ENCODE data around the gene PRDM16. TPM values are rescaled to one million over a fixed set of nuclear protein-coding genes. Genes with fewer than 3 reads are reported as not detected.

PRDM16 gene
- total and polyA plus RNA-seq, 4 donors: 5.0 to 80.7 (median 41.5) TPM

DNA sequence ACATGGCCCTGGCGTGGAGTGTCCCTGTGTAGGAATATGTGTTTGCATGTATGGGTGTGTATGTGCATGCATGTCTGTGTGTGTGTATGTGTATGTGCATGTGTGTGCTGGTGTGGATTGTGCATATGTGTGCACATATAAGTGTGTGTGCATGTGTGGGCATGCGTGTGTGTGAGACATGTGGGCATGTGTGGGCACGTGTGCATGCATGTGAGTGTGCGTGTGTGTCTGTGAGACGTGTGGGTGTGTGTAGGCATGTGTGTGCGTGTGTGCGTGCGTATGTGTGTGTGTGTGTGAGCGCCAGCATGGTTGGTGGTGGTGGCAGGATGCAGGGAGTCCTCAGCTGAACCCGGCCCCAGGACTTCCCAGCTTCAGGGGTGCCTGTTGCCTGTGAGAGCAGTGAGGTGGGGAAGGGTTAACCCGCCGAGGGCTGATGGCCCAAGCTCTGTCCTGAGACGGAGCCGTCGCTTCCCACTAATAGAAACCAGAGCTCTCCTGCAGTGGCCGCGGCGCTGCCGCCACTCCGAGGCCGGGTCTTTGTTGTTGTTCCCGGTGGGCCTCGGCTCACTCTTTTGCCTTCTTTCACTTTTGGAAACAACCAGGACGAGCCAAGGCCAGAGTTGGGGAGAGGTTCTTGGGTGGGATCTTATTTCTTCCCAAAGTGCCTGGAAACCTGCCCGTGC, 241.9 kb downstream of the PRDM16 start:
- Histone ChIP-seq H3K9me3 (ENCODE audit: control insufficient read depth, low read length) (no peaks in the 10 kb centered on the region), H3K36me3 (ENCODE audit: control insufficient read depth in 1 of 2, insufficient read depth in 2 of 2, low read length in 1 of 2) (no peaks in the 10 kb centered on the region), H3K27me3 (ENCODE audit: control insufficient read depth in 1 of 2, insufficient read depth in 2 of 2, low read length in 1 of 2) (no peaks in the 10 kb centered on the region), H3K4me1 (ENCODE audit: control insufficient read depth in 1 of 2, insufficient read depth in 2 of 2, low read length in 2 of 2) (peaks cover 1 to 3% of the 10 kb centered on the region in 2 donors), H3K4me3 (ENCODE audit: low read length in 2 of 2) (no peak overlapping the region), H3K27ac (ENCODE audit: low read depth in 1 of 2, low read length in 2 of 2) (peak overlapping the region; percentile 46 to 90)
- no peak for ATAC-seq (ENCODE audit: low FRiP score)
- intact Hi-C loops (cut with DNase I): loop anchor here (5.0 kb wide), 5 partner anchors 34 to 244 kb away; partner anchors contain the start of gene PRDM16 (in 1 of the 2)
- no peak for DNase-seq
- 30 to 35% methylated on average over 25 of the region's 25 CpGs for WGBS, 2 donors

DNA sequence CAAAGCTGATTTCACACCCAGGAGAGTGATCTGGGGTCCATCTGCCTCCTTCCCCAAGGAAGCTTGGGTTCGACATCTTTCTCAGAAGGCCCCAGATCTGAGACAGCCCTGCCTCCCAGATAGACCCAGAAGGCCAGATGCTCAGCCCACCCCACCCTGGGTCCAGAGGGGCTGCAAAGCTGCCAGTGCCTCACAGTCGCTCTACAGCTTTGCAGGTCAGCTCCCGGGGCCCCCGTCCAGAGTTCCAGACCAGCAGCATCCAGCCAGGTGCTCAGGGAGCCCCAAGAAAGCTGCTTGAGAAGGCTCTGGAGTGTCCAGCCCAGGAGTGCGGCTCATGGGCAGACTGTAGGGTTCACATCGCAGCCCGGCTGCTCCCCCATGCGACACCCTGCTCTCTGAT, 242.7 kb downstream of the PRDM16 start:
- ATAC-seq (ENCODE audit: low FRiP score) (no peak), DNase-seq (no peak)
- peak overlapping the region; percentile 46 to 90 for H3K27ac ChIP-seq (ENCODE audit: low read depth in 1 of 2, low read length in 2 of 2)
- peaks cover 0 to 1% of the 10 kb centered on the region in 2 donors for H3K4me1 ChIP-seq (ENCODE audit: control insufficient read depth in 1 of 2, insufficient read depth in 2 of 2, low read length in 2 of 2)
- no peaks in the 10 kb centered on the region for H3K27me3 ChIP-seq (ENCODE audit: control insufficient read depth in 1 of 2, insufficient read depth in 2 of 2, low read length in 1 of 2)
- intact Hi-C loops (cut with DNase I): loop anchor here (5.0 kb wide), 5 partner anchors 34 to 244 kb away; partner anchors contain the start of gene PRDM16 (in 1 of the 2)
- 85% methylated on average over 8 of the region's 8 CpGs for WGBS, 2 donors
- no peaks in the 10 kb centered on the region for H3K36me3 ChIP-seq (ENCODE audit: control insufficient read depth in 1 of 2, insufficient read depth in 2 of 2, low read length in 1 of 2)
- H3K4me3 ChIP-seq (ENCODE audit: low read length in 2 of 2): no peak overlapping the region
- no peaks in the 10 kb centered on the region for H3K9me3 ChIP-seq (ENCODE audit: control insufficient read depth, low read length)

DNA sequence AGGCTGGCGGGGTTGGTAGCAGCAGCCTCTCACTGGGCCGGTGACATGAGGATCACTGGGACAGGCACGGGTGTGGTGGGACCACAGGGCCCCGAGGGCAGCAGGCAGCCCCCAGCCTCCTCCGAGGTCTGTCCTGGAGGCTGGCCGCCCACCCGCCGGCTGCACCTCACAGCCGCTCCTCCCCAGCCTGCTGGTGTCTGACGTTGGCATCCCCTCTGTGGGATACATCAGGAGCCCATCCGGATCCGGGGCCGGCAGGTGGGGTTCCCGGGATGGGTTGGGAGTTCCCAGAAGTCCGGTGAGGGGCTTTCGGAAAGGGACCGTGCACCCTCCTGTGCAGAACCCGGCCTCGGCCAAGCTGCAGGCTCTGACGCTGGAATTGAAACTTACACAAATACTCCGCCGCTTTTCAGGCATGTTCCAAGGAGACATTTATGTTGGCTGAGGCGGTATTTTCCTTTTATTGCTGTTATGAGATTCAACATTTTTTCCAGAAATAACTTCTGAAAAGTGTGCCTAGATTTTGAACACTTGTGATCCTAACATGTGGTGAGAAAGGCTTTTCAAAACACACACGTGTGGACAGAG, 243.4 kb downstream of the PRDM16 start:
- ATAC-seq (ENCODE audit: low FRiP score) (peak; percentile 61), DNase-seq (peak; percentile 73 to 87)
- Histone ChIP-seq H3K4me1 (ENCODE audit: control insufficient read depth in 1 of 2, insufficient read depth in 2 of 2, low read length in 2 of 2) (no peaks in the 10 kb centered on the region), H3K36me3 (ENCODE audit: control insufficient read depth in 1 of 2, insufficient read depth in 2 of 2, low read length in 1 of 2) (no peaks in the 10 kb centered on the region), H3K4me3 (ENCODE audit: low read length in 2 of 2) (no peak overlapping the region), H3K9me3 (ENCODE audit: control insufficient read depth, low read length) (no peaks in the 10 kb centered on the region), H3K27me3 (ENCODE audit: control insufficient read depth in 1 of 2, insufficient read depth in 2 of 2, low read length in 1 of 2) (no peaks in the 10 kb centered on the region), H3K27ac (ENCODE audit: low read depth in 1 of 2, low read length in 2 of 2) (peak overlapping the region; percentile 63 to 98)
- WGBS, 2 donors: 7 to 10% methylated on average over 23 to 24 of the region's 24 CpGs
- intact Hi-C loops (cut with DNase I): loop anchor here (5.0 kb wide), 5 partner anchors 35 to 245 kb away; partner anchors contain the start of gene PRDM16 (in 1 of the 2)

DNA sequence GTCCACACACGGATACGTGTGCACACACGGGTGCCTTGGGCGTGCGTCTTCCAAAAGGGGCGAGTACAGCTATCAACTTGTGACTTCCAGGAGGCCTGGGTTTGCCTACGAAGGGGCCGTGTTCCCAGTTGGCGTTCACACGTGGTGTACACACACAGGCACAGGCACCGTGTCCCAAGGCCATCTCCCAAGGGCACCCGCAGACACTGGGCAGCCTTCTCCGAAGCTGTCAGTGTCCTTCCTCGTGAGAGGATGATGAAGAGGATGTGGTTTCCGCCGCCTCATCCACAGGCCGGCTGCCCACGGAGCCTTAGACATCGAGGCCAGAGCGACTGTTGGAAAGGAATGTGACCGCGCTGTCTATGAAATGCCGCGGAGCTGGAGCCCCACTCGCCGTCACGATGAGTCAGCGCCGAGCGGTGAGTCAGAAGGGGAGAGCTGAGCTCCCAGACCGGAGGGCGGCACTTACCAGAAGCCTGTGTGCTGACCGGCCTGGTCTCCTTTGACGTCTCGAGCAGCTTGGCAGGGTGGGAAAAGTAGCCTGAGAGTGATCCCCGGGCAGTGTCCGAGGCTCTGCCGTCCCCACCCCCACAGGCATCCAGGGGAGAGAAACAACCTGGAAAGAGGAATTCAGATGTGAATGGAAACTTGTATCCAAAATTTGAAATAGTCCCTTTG, 244.0 kb downstream of the PRDM16 start:
- intact Hi-C loops (cut with DNase I): loop anchor here (1.0 to 5.0 kb wide), 6 partner anchors 36 to 246 kb away; partner anchors contain the start of gene PRDM16 (in 1 of the 2)
- Histone ChIP-seq H3K4me3 (ENCODE audit: low read length in 2 of 2) (no peak overlapping the region), H3K4me1 (ENCODE audit: control insufficient read depth in 1 of 2, insufficient read depth in 2 of 2, low read length in 2 of 2) (no peaks in the 10 kb centered on the region), H3K27me3 (ENCODE audit: control insufficient read depth in 1 of 2, insufficient read depth in 2 of 2, low read length in 1 of 2) (no peaks in the 10 kb centered on the region), H3K27ac (ENCODE audit: low read depth in 1 of 2, low read length in 2 of 2) (peak overlapping the region; percentile 91 to 99), H3K9me3 (ENCODE audit: control insufficient read depth, low read length) (no peaks in the 10 kb centered on the region), H3K36me3 (ENCODE audit: control insufficient read depth in 1 of 2, insufficient read depth in 2 of 2, low read length in 1 of 2) (no peaks in the 10 kb centered on the region)
- DNase-seq: peak; percentile 98 to 99
- 2 to 3% methylated on average over 38 of the region's 38 CpGs for WGBS, 2 donors
- ATAC-seq (ENCODE audit: low FRiP score): peak; percentile 95

DNA sequence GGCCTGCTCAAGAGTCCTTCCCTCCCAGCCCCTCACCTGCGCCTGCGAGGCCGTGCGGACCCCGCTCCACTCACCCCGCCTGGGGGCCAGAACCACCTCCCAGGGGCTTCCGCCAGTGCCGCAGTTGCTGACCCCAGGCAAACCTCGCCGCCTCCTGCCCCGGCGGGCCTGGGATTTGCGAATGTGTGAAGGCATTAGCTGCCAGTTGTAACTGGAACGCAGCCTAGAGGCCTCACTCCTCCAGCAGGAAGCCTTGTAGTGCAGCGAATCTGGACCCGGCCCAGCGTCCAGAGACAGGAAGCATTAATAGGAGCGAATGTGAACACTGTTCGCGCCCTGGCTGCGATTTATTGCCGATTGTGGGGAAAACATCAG, 244.6 kb downstream of the PRDM16 start:
- intact Hi-C loops (cut with DNase I): loop anchor here (1.0 to 5.0 kb wide), 6 partner anchors 36 to 246 kb away; partner anchors contain the start of gene PRDM16 (in 1 of the 2)
- H3K27ac ChIP-seq (ENCODE audit: low read depth in 1 of 2, low read length in 2 of 2): peak overlapping the region; percentile 91 to 99
- WGBS, 2 donors: 3 to 5% methylated on average over 22 of the region's 22 CpGs

DNA sequence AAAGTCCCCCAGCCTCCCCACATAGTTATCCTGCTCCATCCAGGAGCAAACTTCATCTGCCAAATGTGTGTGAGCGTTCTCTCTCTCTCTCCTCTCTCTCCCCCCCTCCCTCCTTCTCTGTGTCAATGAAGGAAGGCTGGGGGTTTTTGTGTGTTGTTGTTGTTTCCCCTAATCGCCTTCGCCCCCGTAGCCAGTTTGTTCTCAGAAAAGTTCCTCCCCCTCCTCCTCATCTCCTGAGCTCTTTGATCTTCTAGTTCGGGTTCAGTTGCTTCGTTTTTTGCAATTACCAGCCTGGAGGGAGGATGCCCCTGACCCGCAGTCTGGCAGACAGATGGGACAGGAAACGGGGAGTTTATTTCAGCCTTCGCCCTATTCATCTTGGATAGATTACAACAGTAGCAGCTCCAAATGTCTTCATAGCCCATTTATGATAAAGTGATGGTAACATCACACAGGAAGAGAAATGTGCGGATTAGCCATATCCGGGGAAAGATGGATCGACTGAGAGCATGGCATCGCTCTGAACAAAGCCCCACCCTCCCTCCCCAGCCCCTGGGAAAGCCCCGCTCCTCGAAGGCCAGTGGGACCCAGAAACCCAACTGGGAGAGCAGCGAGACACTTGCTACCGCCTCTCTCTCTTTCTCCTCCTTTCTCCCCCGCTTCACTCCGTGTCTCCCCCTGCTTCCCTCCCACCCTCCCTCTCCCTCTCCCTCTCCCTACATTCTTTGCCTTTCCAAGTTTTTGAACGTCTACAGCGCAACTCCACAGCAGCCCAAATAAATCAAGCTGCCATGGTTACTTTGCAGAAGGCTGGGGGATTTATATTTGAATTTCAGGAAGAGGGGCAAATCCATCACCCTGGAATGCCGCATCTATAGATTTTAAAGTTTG, 245.7 kb downstream of the PRDM16 start:
- no peaks in the 10 kb centered on the region for H3K27me3 ChIP-seq (ENCODE audit: control insufficient read depth in 1 of 2, insufficient read depth in 2 of 2, low read length in 1 of 2)
- H3K9me3 ChIP-seq (ENCODE audit: control insufficient read depth, low read length): no peaks in the 10 kb centered on the region
- DNase-seq (no peak), ATAC-seq (ENCODE audit: low FRiP score) (no peak)
- no peak overlapping the region for H3K4me3 ChIP-seq (ENCODE audit: low read length in 2 of 2)
- intact Hi-C loops (cut with DNase I): loop anchor here (1.0 to 5.0 kb wide), 6 partner anchors 37 to 247 kb away; partner anchors contain the start of gene PRDM16 (in 1 of the 2)
- H3K4me1 ChIP-seq (ENCODE audit: control insufficient read depth in 1 of 2, insufficient read depth in 2 of 2, low read length in 2 of 2): no peaks in the 10 kb centered on the region
- H3K36me3 ChIP-seq (ENCODE audit: control insufficient read depth in 1 of 2, insufficient read depth in 2 of 2, low read length in 1 of 2): no peaks in the 10 kb centered on the region
- peak overlapping the region; percentile 71 to 99 for H3K27ac ChIP-seq (ENCODE audit: low read depth in 1 of 2, low read length in 2 of 2)
- 0 to 7% methylated on average over 22 of the region's 22 CpGs for WGBS, 2 donors

More for the DNA sequence above, 244.6 kb downstream of the PRDM16 start:
- H3K27me3 ChIP-seq (ENCODE audit: control insufficient read depth in 1 of 2, insufficient read depth in 2 of 2, low read length in 1 of 2): no peaks in the 10 kb centered on the region
- no peaks in the 10 kb centered on the region for H3K4me1 ChIP-seq (ENCODE audit: control insufficient read depth in 1 of 2, insufficient read depth in 2 of 2, low read length in 2 of 2)
- no peaks in the 10 kb centered on the region for H3K36me3 ChIP-seq (ENCODE audit: control insufficient read depth in 1 of 2, insufficient read depth in 2 of 2, low read length in 1 of 2)
- peak; percentile 97 for DNase-seq
- H3K9me3 ChIP-seq (ENCODE audit: control insufficient read depth, low read length): no peaks in the 10 kb centered on the region
- H3K4me3 ChIP-seq (ENCODE audit: low read length in 2 of 2): no peak overlapping the region
- ATAC-seq (ENCODE audit: low FRiP score): peak; percentile 84

DNA sequence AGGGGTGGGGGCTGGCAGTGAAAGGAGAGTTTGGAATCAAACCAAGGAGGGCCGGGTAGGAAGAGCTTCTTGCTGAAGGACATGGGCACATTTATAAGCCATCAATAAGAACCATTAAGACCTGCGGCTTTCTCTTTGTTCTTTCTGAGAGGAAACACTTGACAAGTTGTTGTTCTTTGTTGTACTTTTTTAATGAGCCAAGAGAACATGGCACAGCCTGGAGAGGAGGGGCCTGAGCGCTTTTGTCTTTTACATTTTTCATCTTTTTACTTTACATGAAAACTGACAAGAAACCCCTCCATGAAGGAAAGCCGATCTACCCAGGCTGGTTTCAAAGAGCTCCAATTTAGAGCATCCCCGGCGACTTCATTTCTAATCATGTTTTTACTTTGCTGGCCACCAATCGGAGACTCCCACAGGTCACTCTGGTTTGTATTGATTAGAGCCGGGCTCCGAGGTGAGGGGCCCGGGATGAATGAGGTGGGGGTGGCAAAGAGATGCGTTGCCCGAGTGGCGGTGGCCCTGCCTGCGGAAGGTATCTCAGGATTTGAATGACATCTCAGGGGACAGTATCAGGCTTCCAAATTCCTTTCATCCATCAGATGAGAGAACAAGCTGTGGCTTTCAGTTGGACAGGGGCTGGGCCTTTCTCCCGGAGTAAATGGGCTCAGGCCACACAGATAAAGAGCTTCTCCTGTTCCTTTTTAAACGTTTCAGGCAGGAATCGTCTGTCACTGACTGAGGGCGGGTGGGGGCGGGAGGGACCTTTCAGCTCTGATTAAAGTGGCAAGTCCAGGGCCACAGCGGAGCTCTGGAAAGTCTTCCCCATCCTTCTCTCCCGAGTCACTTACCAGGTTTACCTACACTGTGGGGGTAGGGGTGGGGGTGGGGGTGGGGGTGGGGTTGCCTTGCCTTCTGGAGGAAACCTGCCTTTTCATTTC, 246.7 kb downstream of the PRDM16 start:
- DNase-seq (no peak), ATAC-seq (ENCODE audit: low FRiP score) (no peak)
- H3K9me3 ChIP-seq (ENCODE audit: control insufficient read depth, low read length): no peaks in the 10 kb centered on the region
- no peaks in the 10 kb centered on the region for H3K4me1 ChIP-seq (ENCODE audit: control insufficient read depth in 1 of 2, insufficient read depth in 2 of 2, low read length in 2 of 2)
- H3K36me3 ChIP-seq (ENCODE audit: control insufficient read depth in 1 of 2, insufficient read depth in 2 of 2, low read length in 1 of 2): no peaks in the 10 kb centered on the region
- H3K27me3 ChIP-seq (ENCODE audit: control insufficient read depth in 1 of 2, insufficient read depth in 2 of 2, low read length in 1 of 2): no peaks in the 10 kb centered on the region
- H3K4me3 ChIP-seq (ENCODE audit: low read length in 2 of 2): no peak overlapping the region
- WGBS, 2 donors: 46 to 50% methylated on average over 21 of the region's 21 CpGs
- H3K27ac ChIP-seq (ENCODE audit: low read depth in 1 of 2, low read length in 2 of 2): peak overlapping the region; percentile 52 to 56
- intact Hi-C loops (cut with DNase I): loop anchor here in 1 of 2 donors (5.0 kb wide), 1 partner anchor 38 kb away; no protein-coding TSS in a partner anchor

All from aorta (tissue), 5 donors.